MCF 10A (cell line): ENCODE data around the gene PRCP. TPM values are rescaled to one million over a fixed set of nuclear protein-coding genes. Genes with fewer than 3 reads are reported as not detected.

Experiments
- BruUV-seq: library from RNA; stranded (reverse); fragments of 400-500 nt; replicated peaks from 2 replicates; lab custom pipeline; 2021; lab: Mats Ljungman, UMichigan
- CTCF ChIA-PET: fragments of 300-600 bp; sonication (Branson Sonifier 250); formaldehyde crosslinking; extraction: SDS; loops from one replicate; lab custom pipeline; 2021; ENCODE audit warnings: antibody characterized with exemption, inconsistent platforms; lab: Yijun Ruan, JAX
- POLR2A ChIA-PET: fragments of 300-600, 350-650 bp; sonication (Branson Sonifier 250); formaldehyde crosslinking; extraction: SDS; loops from one replicate; lab custom pipeline; 2020; ENCODE audit warnings: antibody characterized with exemption, inconsistent platforms; lab: Yijun Ruan, JAX
- DNase-seq: peaks from one replicate; pipeline ENCODE4 v3.0.0-alpha.2; 2018; ENCODE audit not compliant: unreplicated experiment
- H3K27ac Mint-ChIP-seq: one replicate; pipeline ENCODE4 v1.8.0; 2022; ENCODE audit warnings: mild to moderate bottlenecking, low read depth, mixed read lengths; ENCODE audit not compliant: unreplicated experiment
- H3K27me3 Mint-ChIP-seq: one replicate; pipeline ENCODE4 v1.8.0; 2022; ENCODE audit warnings: mixed read lengths; ENCODE audit not compliant: insufficient read depth, unreplicated experiment
- H3K36me3 Mint-ChIP-seq: one replicate; pipeline ENCODE4 v1.8.0; 2022; ENCODE audit warnings: mild to moderate bottlenecking, moderate library complexity, mixed read lengths; ENCODE audit not compliant: insufficient read depth, unreplicated experiment
- H3K4me1 Mint-ChIP-seq: one replicate; pipeline ENCODE4 v1.8.0; 2022; ENCODE audit warnings: mixed read lengths; ENCODE audit not compliant: insufficient read depth, unreplicated experiment
- H3K4me3 Mint-ChIP-seq: one replicate; pipeline ENCODE4 v1.8.0; 2022; ENCODE audit warnings: mild to moderate bottlenecking, moderate library complexity, mixed read lengths; ENCODE audit not compliant: unreplicated experiment
- H3K9me3 Mint-ChIP-seq: one replicate; pipeline ENCODE4 v1.8.0; 2022; ENCODE audit warnings: mixed read lengths; ENCODE audit not compliant: unreplicated experiment
- CTCF ChIP-seq: fragments of 200-600 bp; IDR thresholded peaks from one replicate; pipeline ENCODE4 v1.8.0; 2022; ENCODE audit warnings: antibody characterized with exemption, mild to moderate bottlenecking; ENCODE audit not compliant: unreplicated experiment
- intact Hi-C: fragments of 100-400 bp; cut with micrococcal nuclease; formaldehyde crosslinking; loops from 2 replicates; pipeline ENCODE4 v1.14.1; 2022
- total RNA-seq: library from RNA; stranded (reverse); gene quantifications from 2 replicates; pipeline ENCODE4 v1.2.3, GENCODE V29; 2022

The PRCP gene
- total RNA-seq, 1 experiment from 2014 or later: 22.7 TPM

- CTCF ChIA-PET: interaction anchor here (2.3 to 2.4 kb wide), 2 partner anchors 9 to 16 kb away, joined by 6 to 10 read pairs; no protein-coding TSS in a partner anchor
- DNase-seq: no peak
- POLR2A ChIA-PET: interaction anchor here (1.8 kb wide), 1 partner anchor 17 kb away, joined by 11 read pairs; the partner anchor contains the start of genes DDIAS and PRCP
- no peaks in the 10 kb centered on the region for H3K9me3 Mint-ChIP-seq
- no peaks in the 10 kb centered on the region for H3K27me3 Mint-ChIP-seq
- no peaks in the 10 kb centered on the region for H3K4me1 Mint-ChIP-seq
- intact Hi-C loops: no loop called here
- no peak for TF ChIP-seq CTCF
- no peak overlapping the region for H3K27ac Mint-ChIP-seq
- no peak overlapping the region for H3K4me3 Mint-ChIP-seq
- BruUV-seq: no TSS peak
- no peaks in the 10 kb centered on the region for H3K36me3 Mint-ChIP-seq
These were observed 16.4 kb downstream of the PRCP start for GRCh38 chr11:82883853-82884252.

GRCh38 chr11:82874646-82875523 is 25.3 kb downstream of the PRCP start:
- Mint-ChIP-seq H3K4me3 (no peak overlapping the region), H3K4me1 (peaks cover 6% of the 10 kb centered on the region), H3K27me3 (no peaks in the 10 kb centered on the region), H3K9me3 (no peaks in the 10 kb centered on the region), H3K36me3 (no peaks in the 10 kb centered on the region), H3K27ac (peak overlapping the region; percentile 39)
- intact Hi-C loops: no loop called here
- DNase-seq: no peak
- BruUV-seq: no TSS peak
- ChIA-PET POLR2A (no interaction called here), CTCF (interaction anchor here (1.0 to 3.2 kb wide), 2 partner anchors 8 to 11 kb away, joined by 4 to 19 read pairs; no protein-coding TSS in a partner anchor)
- TF ChIP-seq CTCF: no peak

GRCh38 chr11:82873919-82874333 is 26.3 kb downstream of the PRCP start:
- Mint-ChIP-seq H3K27ac (no peak overlapping the region), H3K4me1 (peaks cover 16% of the 10 kb centered on the region), H3K27me3 (no peaks in the 10 kb centered on the region), H3K36me3 (no peaks in the 10 kb centered on the region), H3K9me3 (no peaks in the 10 kb centered on the region), H3K4me3 (no peak overlapping the region)
- intact Hi-C loops: no loop called here
- no TSS peak for BruUV-seq
- CTCF ChIA-PET: interaction anchor here (0.6 to 1.0 kb wide), 2 partner anchors 12 to 1682 kb away, joined by 3 to 4 read pairs; no protein-coding TSS in a partner anchor
- POLR2A ChIA-PET: interaction anchor here (0.6 to 1.1 kb wide), 3 partner anchors 26 to 407 kb away, joined by 3 to 6 read pairs (median 4); partner anchors contain the start of gene PRCP
- no peak for TF ChIP-seq CTCF
- no peak for DNase-seq

DNA sequence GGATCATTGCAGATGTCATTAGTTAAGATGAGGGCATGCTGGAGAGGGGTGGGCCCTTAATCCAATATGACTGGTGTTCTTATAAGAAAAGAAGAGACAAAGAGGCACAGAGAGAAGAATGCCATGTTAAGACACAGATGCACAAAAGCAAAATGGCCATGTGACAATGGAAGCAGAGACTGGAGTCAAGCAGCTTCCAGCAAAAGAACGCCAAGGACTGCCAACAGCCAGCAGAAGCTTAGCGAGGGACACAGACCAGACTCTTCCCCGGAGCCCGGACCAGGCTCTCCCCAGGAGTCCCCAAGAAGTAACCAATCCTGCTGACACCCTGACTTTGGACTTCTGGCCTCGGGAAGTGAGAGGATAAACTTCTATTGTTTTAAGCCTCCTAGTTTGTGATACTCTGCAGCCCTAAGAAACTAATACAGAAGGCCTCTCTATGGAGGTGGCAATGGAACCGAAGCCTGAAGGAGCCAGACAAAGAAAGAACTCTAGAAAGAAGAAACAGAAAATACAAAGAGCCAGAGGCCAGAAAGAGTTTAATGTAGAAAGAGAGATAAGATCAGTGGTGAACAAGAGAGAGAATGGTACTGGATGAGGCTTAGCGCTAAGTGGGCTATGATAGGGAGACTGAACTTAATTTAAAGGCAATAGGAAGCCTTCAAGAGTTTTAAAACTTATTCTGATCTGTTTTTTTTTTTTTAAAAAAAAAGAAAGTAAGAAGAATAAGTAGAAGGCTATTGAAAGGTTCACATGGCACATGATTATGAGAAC is 27.7 kb downstream of the PRCP start:
- H3K4me1 Mint-ChIP-seq: peaks cover 16% of the 10 kb centered on the region
- ChIA-PET CTCF (no interaction called here), POLR2A (interaction anchor here (1.0 to 1.1 kb wide), 2 partner anchors 27 to 29 kb away, joined by 3 to 6 read pairs; partner anchors contain the start of genes DDIAS and PRCP)
- intact Hi-C loops: no loop called here
- H3K27me3 Mint-ChIP-seq: no peaks in the 10 kb centered on the region
- no peak overlapping the region for H3K4me3 Mint-ChIP-seq
- no peak overlapping the region for H3K27ac Mint-ChIP-seq
- DNase-seq: no peak
- no peaks in the 10 kb centered on the region for H3K9me3 Mint-ChIP-seq
- no peaks in the 10 kb centered on the region for H3K36me3 Mint-ChIP-seq
- no TSS peak for BruUV-seq
- no peak for TF ChIP-seq CTCF
